Suppressor macrophage treated with lipopolysaccharide for 4 hours (primary cell): ENCODE measurements around the gene ZNF516.
A peak's percentile ranks its signal among the peaks of the same experiment; 100 is the strongest.

ENCODE experiments used
- DNase-seq: peaks from one replicate; pipeline ENCODE4 v3.0.0-alpha.2; 2020

The ZNF516 gene

GRCh38 chr18:76354348-76354747, 140.7 kb downstream of the ZNF516 start:
- DNase-seq = no peak

GRCh38 chr18:76353500-76353899, 141.5 kb downstream of the ZNF516 start:
- DNase-seq = no peak

DNA sequence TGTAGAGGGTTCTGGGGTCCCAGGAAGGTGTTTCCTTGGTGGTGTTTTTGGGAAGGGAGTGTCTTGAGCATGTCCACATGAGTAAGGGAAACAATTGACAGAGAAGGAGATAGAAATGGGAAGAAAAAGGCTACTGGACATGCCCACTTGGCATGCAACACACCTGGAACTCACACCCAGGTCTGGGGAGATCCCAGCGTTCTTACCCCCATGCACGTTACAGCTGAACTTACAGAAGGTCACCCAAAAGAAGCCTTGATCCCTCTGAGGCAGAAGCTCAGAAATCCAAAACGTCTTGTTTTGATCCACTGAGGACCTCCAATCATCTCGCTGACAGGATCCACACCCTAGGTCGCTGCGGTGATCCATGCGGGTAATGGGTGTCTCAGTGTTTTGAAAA, 142.0 kb downstream of the ZNF516 start:
- DNase-seq = no peak

DNA sequence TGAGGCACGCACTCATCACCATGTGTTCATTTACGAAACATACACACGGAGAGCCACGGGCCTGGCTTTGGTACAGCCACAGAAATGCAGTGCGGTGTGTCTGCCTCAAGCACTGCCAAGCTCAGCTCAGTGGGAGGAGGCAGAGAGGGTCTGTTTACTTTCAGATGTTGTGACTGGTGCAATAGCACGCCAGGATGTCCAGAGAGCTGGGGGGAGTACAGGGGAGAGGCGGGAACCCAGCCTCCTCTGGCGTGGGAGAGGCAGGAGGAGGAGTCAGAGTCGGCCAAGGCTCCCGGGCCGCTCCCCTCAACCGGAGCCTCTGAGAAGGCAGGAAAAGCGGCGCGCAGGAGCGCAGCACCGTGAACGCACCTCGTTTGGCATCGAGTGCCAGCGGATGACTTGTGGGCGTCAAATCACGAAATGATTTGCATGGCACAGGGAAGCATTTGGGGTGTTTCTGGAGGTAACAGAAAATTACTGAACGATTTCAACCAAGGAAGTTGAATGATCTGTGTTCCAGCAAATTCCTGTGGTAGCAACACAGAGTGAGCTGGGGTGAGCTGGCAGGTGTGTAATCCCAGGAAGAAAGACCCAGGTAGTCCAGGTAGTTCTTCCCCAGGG, 143.0 kb downstream of the ZNF516 start:
- DNase-seq = no peak

- no peak for DNase-seq
Measured at GRCh38 chr18:76350134-76351025, 144.7 kb downstream of the ZNF516 start.

- DNase-seq = peak; percentile 84
Measured at GRCh38 chr18:76349067-76349715, 145.9 kb downstream of the ZNF516 start.

- no peak for DNase-seq
Measured at GRCh38 chr18:76348267-76349066, 146.6 kb downstream of the ZNF516 start.

- no peak for DNase-seq
Measured at GRCh38 chr18:76347341-76347740, 147.7 kb downstream of the ZNF516 start.

DNA sequence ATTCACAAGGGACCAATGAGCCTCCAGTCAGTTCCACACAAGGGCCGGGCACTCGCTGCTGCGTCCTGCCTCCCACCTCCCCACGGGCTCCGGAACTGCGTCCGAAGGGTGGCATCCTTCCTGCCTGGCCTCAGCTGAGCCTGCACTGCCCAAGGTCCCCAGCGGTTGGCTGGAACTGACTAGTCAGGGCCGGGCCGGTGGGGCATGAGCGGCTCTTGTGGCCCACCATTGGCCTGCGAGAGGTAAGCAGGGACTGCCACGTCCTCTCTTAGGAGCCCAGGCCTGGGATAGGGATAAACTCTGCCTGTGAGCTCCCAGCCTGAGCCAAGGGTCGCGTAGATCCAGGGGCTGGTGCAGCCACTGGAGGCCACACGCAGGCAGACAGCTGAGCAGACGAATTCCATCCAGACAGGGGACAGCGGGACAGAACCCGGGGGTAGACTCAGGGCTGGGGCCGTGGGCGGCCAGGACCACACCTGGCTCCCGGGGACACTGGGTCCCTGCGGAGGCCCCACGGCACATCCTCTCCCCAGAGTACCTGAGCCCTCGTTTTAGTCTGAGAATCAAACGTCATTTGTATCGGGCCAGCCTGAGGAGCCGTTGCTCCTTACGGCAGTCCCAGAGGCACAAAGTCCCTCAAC, 148.4 kb downstream of the ZNF516 start:
- DNase-seq = no peak

DNA sequence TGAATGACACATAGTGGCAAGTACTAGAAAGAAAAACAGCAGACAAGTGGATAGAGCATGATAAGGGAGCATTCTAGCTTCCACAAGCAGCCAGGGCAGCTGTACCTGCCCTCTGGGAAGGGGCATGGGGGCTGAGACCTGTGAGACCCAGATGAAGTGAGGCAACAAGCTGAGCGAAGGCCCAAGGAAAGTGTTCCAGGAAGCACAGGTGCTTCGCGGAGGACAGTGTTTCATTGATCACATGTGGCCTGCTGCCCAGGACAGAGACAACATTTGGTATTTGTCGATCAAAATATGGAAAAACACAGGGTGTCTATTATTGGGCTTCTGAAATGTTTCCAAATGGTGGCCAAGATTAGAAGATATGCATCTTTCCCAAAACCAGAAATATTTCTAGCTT, 149.1 kb downstream of the ZNF516 start:
- no peak for DNase-seq

DNA sequence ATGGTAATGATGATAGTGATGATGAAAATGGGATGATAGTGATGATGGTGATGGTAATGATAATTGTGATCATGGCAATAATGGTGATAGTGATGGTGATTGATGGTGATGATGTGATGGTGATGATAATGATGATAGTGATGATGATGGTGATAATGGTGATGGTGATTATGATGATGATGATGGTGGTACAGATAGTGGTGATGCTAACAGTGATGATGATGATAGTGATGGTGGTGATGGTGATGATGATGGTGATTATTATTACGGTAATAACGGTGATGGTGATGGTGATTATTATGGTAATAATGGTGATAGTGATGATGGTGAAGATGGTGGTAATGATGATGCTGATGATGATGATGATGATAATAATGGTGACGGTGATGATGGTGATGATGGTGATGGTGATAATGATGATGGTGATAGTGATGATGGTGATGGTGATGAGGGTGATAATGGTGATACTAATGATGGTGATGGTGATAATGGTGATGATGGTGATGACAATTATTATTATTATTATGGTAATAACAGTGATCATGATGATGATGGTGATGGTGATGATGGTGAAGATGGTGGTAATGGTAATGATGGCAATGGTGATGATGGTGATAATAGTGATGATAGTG, 151.0 kb downstream of the ZNF516 start:
- no peak for DNase-seq

DNA sequence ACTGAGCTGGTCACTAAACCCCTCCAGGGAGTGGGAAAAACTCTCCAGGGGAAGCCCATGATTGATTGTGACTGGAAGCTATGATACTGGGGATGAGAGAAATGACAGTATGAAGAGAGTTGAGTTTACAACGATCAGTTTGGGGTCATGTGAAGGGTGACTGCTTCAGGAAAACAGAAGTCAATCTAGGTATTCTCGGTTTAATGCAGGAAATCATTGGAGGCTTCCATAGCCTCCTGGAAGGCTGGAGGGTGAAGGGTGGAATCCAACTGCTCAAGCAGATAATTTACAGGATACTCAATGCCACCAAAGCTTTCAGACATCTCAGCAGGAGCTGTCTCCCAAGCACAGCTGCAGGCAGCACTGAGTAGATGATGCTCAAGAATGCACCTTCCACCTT, 154.6 kb downstream of the ZNF516 start:
- DNase-seq = no peak

DNA sequence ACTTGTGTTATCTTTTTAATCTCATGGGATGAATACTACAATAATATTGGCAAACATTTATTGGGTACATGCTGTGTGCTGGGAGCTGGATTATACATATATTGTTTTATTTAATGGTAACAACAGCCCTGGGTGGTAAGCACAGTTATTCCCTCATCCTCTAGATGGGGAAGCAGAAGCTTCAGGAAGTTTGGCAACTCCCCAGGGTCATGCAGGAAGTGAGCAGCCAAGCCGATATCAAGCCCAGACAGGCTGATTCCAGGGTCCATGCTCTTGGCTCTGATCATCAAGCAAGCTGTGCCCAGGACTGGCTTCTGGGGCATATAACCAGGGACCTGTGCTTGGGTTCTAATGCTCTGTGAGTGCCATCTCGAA, 155.8 kb downstream of the ZNF516 start:
- DNase-seq = peak; percentile 12

DNA sequence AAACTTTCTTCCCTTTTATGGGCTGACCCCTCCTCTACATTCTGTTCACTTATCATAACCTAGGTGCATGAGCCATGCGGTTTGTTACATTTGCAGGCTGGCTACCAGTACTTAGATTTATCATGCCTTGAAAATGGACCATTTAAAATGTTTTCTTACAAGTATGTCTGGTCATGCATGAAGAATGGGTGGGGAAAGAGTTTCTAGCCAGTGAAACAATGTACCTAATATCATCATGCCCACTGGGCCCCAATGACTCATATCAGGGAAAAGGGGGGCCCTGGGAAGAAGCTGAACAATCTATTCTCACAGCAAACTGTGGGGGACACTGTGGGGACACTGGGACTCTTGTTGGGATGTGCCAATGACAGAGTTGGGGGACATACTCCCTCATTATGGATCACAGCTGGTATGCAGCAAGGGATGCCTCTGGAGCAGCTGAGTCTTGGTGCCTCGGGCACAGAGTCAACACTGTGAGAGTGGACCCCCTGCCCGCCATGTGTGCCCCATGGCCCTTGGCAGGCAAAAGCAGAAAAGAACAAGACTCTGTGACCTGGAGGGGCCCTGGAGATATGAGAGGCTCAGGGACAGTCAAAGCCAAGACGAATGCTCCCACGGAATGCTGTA, 156.3 kb downstream of the ZNF516 start:
- DNase-seq = no peak

DNA sequence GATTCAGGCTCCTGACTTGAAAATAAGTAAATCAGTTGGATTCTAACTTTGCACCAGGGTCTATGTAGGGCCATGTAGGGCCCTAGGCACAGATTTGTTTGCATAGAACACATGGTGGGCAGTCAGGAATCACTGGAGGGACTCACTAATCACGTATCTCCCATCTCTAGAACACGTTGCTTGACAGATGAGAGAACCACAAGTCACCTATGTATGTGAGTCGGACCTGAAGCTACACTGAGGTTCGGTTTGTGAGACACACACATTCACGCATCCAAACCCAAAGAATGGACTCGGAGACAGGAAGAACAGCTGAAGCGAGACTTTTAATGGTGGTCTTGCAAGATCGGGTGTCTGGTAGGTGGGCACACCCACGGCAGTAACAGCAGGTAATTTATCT, 157.0 kb downstream of the ZNF516 start:
- DNase-seq = no peak

GRCh38 chr18:76335859-76336640, 159.0 kb downstream of the ZNF516 start:
- DNase-seq = no peak

DNA sequence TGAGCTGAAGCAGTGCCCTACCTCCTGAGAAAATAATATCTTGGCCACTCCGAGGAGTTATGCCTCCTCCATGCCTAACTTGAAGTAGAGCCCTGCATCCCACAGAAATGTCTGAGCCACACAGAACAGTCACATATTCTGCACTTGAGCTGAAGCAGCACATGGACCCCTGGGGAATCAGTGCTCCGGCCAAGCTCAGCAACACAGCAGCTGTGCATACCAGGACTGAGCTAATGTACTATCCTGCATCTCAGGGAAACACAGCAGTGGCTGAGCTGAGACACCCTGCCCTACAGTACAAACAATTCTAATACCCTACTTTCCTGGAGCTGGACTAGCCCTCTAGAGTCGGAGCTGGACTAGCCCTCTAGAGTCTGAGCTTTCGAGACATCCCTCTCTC, 166.9 kb downstream of the ZNF516 start:
- DNase-seq = no peak

- DNase-seq = no peak
Measured at GRCh38 chr18:76323891-76324290, 171.2 kb downstream of the ZNF516 start.

DNA sequence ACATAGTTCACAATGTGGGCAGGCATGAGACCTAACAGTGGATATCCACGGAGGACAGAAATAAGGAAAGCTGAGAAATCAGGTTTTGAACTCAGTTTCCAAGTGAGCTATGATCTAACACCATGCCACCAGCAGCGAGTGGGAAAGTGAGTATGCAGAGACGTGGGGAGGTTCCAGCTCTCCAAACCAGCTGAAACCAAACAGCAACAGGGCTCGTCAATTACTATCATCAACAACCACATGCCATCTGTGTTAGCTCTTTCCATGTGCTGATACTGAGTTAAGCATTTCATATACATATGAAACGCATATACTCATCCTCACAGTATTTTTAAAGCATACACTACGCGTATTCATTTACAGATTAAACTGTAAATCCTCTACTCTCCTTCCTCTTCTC, 172.4 kb downstream of the ZNF516 start:
- no peak for DNase-seq

DNA sequence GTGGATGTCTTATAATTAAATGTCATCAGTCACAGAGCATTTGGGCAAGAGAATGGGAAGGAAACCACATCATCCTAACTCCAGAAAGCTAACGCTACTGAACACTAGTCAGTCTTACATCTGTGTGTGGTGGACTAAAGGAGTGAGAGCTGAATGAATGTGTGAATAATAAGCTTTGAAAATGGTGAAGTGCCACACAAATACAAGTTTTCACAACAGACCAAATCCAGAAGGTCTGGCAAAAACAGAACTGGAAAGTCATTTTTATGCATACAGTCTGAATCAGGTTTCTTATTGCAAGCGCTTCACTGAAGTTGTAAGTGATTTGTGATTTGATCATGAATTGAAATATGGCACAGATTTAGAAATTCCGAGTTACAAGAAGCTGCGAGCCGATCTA, 175.7 kb downstream of the ZNF516 start:
- no peak for DNase-seq

GRCh38 chr18:76318607-76319006, 176.4 kb downstream of the ZNF516 start:
- no peak for DNase-seq
